Right atrium auricular region (tissue), 2 donors: ENCODE measurements around the gene AGAP1. TPM values are rescaled to one million over a fixed set of nuclear protein-coding genes. Genes with fewer than 3 reads are reported as not detected.
A peak's percentile ranks its signal among the peaks of the same experiment; 100 is the strongest.

Source experiments
- DNase-seq: peaks from one replicate; pipeline ENCODE4 v3.0.0-alpha.2; 2019; ENCODE audit warnings: low spot score
- H3K27ac ChIP-seq, 2 donors: fragments of 200-600 bp; sonication (generic); 1 replicate in 1 of 2; 2 replicates in 1 of 2; pipeline ENCODE4 v1.5.1; 2016 to 2019
- H3K27me3 ChIP-seq, 2 donors: fragments of 200-600 bp; sonication (generic); one replicate each; pipeline versions ENCODE4 v1.5.1 to v1.6.0; 2017 to 2019
- H3K36me3 ChIP-seq: fragments of 200-600 bp; sonication (generic); one replicate; pipeline ENCODE4 v1.5.1; 2016
- H3K4me1 ChIP-seq, 2 donors: fragments of 200-600 bp; sonication (generic); one replicate each; pipeline versions ENCODE4 v1.5.1 to v1.6.0; 2017 to 2019
- H3K4me3 ChIP-seq, 2 donors: fragments of 200-600 bp; sonication (generic); 1 replicate in 1 of 2; 2 replicates in 1 of 2; pipeline ENCODE4 v1.5.1; 2017 to 2019; ENCODE audit warnings: mild to moderate bottlenecking in 1 of 2, moderate library complexity in 1 of 2
- H3K9me3 ChIP-seq, 2 donors: fragments of 200-600 bp; sonication (generic); one replicate each; pipeline ENCODE4 v1.5.1; 2019
- CTCF ChIP-seq, 2 donors: fragments of 200-600 bp; sonication (generic); IDR thresholded peaks; one replicate each; pipeline ENCODE4 v1.5.1; 2019; ENCODE audit warnings: antibody characterized with exemption in 2 of 2
- total RNA-seq, 2 donors: library from RNA; depleted of rRNA; stranded (reverse); fragments of >200 nt; gene quantifications; one replicate each; pipeline ENCODE4 v1.1.0, GENCODE V29; 2016

AGAP1 gene
- total RNA-seq, 2 donors from 2014 or later: 11.6 to 17.2 TPM

DNA sequence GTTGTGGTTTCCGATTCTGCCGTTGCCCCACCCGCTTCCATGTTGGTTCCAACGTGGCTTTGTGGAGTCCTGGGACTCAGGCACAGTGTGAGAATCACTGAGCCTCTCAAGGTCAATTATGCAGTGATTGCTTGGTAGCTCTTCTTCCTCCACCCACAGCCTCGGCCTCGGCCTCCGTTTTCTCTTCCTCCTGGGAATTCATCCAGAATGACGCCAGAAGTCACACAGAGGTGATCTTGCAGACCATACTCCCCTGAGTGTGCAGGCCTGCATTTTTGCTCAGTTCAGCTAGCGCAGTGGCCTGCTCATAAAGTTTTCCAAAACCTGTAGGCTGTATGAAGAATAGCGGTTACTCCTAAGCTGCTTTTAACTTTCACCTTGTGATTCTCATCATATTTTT is 401.0 kb downstream of the AGAP1 start:
- no peak for TF ChIP-seq CTCF (IDR thresholded peaks at IDR 0.05)
- no peak overlapping the region for H3K27ac ChIP-seq
- no peaks in the 10 kb centered on the region for H3K9me3 ChIP-seq

GRCh38 chr2:235896061-235896460 is 402.2 kb downstream of the AGAP1 start:
- Histone ChIP-seq H3K36me3 (no peaks in the 10 kb centered on the region), H3K4me3 (no peak overlapping the region), H3K9me3 (no peaks in the 10 kb centered on the region), H3K27ac (no peak overlapping the region), H3K4me1 (no peaks in the 10 kb centered on the region), H3K27me3 (no peaks in the 10 kb centered on the region)
- no peak for TF ChIP-seq CTCF (IDR thresholded peaks at IDR 0.05)
- no peak for DNase-seq

More for the DNA sequence above, 401.0 kb downstream of the AGAP1 start:
- Histone ChIP-seq H3K4me1 (no peaks in the 10 kb centered on the region), H3K4me3 (no peak overlapping the region), H3K27me3 (no peaks in the 10 kb centered on the region), H3K36me3 (no peaks in the 10 kb centered on the region)
- DNase-seq: no peak

- Histone ChIP-seq H3K9me3 (no peaks in the 10 kb centered on the region), H3K27ac (no peak overlapping the region), H3K4me1 (no peaks in the 10 kb centered on the region), H3K27me3 (no peaks in the 10 kb centered on the region), H3K4me3 (no peak overlapping the region), H3K36me3 (no peaks in the 10 kb centered on the region)
- TF ChIP-seq CTCF (IDR thresholded peaks at IDR 0.05): no peak
- DNase-seq: no peak
Measured at GRCh38 chr2:235897992-235898391, 404.1 kb downstream of the AGAP1 start.

DNA sequence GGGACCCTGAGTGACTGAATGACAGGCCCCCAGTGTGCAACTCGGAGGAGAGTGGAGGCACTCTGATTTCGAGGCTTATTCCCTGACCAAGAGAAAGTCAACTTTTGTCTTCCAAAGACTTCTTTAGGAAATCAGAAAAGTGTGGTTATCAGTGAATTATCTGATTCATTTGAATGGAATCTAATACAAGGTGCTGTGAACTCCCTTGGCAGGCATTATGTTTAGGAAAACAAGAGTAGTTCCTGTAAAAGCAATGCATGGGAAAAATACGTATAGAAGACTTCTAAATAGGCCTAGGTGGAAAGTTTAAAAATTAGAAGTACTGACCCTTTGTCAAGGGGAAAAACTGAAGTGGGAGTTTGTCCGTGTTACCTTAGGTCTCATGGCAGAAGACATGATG is 404.9 kb downstream of the AGAP1 start:
- no peak for DNase-seq
- no peaks in the 10 kb centered on the region for H3K27me3 ChIP-seq
- H3K9me3 ChIP-seq: no peaks in the 10 kb centered on the region
- H3K4me1 ChIP-seq: no peaks in the 10 kb centered on the region
- no peak overlapping the region for H3K4me3 ChIP-seq
- no peak for TF ChIP-seq CTCF (IDR thresholded peaks at IDR 0.05)
- no peaks in the 10 kb centered on the region for H3K36me3 ChIP-seq
- H3K27ac ChIP-seq: no peak overlapping the region

GRCh38 chr2:235900631-235901030 is 406.8 kb downstream of the AGAP1 start:
- Histone ChIP-seq H3K27ac (no peak overlapping the region), H3K4me1 (no peaks in the 10 kb centered on the region), H3K36me3 (no peaks in the 10 kb centered on the region), H3K4me3 (no peak overlapping the region), H3K27me3 (no peaks in the 10 kb centered on the region), H3K9me3 (no peaks in the 10 kb centered on the region)
- no peak for TF ChIP-seq CTCF (IDR thresholded peaks at IDR 0.05)
- DNase-seq: peak; percentile 48

GRCh38 chr2:235901243-235901642 is 407.4 kb downstream of the AGAP1 start:
- no peak for DNase-seq
- Histone ChIP-seq H3K36me3 (no peaks in the 10 kb centered on the region), H3K27ac (no peak overlapping the region), H3K4me1 (no peaks in the 10 kb centered on the region), H3K27me3 (no peaks in the 10 kb centered on the region), H3K4me3 (no peak overlapping the region), H3K9me3 (no peaks in the 10 kb centered on the region)
- no peak for TF ChIP-seq CTCF (IDR thresholded peaks at IDR 0.05)
